IMR-90 (cell line): ENCODE results near the gene SDC3. TPM values are rescaled to one million over a fixed set of nuclear protein-coding genes. Genes with fewer than 3 reads are reported as not detected.

Experiments
- ATAC-seq: fragments of 200-7000 bp; cut with Tn5 transposase; 2 replicates; pipeline ENCODE4 v1.9.1; 2020; ENCODE audit warnings: low read depth, mild to moderate bottlenecking, moderate library complexity
- BruUV-seq: library from RNA; stranded (reverse); fragments of 400-500 nt; replicated peaks from 2 replicates; lab custom pipeline; 2021; lab: Mats Ljungman, UMichigan
- CTCF ChIA-PET: fragments of 300-600 bp; formaldehyde crosslinking; extraction: SDS; loops from one replicate; lab custom pipeline; 2021; ENCODE audit warnings: antibody characterized with exemption; lab: Yijun Ruan, JAX
- POLR2A ChIA-PET: fragments of 300-600 bp; sonication (Branson Sonifier 250); formaldehyde crosslinking; loops from one replicate; lab custom pipeline; 2022; ENCODE audit warnings: antibody characterized with exemption; ENCODE audit not compliant: unreplicated experiment; lab: Charles Lee
- DNase-seq: peaks from one replicate; pipeline ENCODE4 v3.0.0; 2013
- H2AFZ ChIP-seq: replicated peaks from 2 replicates; pipeline ENCODE3; 2013; ENCODE audit warnings: low read length, mild to moderate bottlenecking; ENCODE audit not compliant: poor library complexity
- H2AK5ac ChIP-seq: 2 replicates; pipeline ENCODE4 v1.6.1; 2013; ENCODE audit warnings: low read depth, low read length, inconsistent platforms
- H2AK9ac ChIP-seq: replicated peaks from 2 replicates; pipeline ENCODE3; 2013; ENCODE audit warnings: mild to moderate bottlenecking, low read depth, low read length, moderate library complexity; ENCODE audit not compliant: poor library complexity
- H2BK120ac ChIP-seq: 2 replicates; pipeline ENCODE4 v1.6.1; 2013; ENCODE audit warnings: low read depth, low read length, inconsistent platforms
- H2BK15ac ChIP-seq: 3 replicates; pipeline ENCODE4 v1.6.1; 2013; ENCODE audit warnings: low read depth, low read length, inconsistent platforms
- H2BK20ac ChIP-seq: 2 replicates; pipeline ENCODE4 v1.6.1; 2013; ENCODE audit warnings: low read depth, mild to moderate bottlenecking, inconsistent platforms, low read length, moderate library complexity
- H2BK5ac ChIP-seq: 2 replicates; pipeline ENCODE4 v1.6.1; 2013; ENCODE audit warnings: mild to moderate bottlenecking, low read depth, low read length, inconsistent platforms; ENCODE audit not compliant: poor library complexity, severe bottlenecking
- H3K14ac ChIP-seq: replicated peaks from 2 replicates; pipeline ENCODE4 v1.6.1; 2013; ENCODE audit warnings: low read depth, low read length, inconsistent platforms
- H3K18ac ChIP-seq: 2 replicates; pipeline ENCODE4 v1.6.1; 2013; ENCODE audit warnings: low read depth, low read length, control low read depth
- H3K23ac ChIP-seq: 2 replicates; pipeline ENCODE4 v1.6.1; 2013; ENCODE audit warnings: low read depth, low read length, inconsistent platforms
- H3K27ac ChIP-seq: 2 replicates; pipeline ENCODE4 v1.5.1; 2013; ENCODE audit warnings: mild to moderate bottlenecking, control low read depth, low read length; ENCODE audit not compliant: insufficient read depth
- H3K27me3 ChIP-seq: 2 replicates; pipeline ENCODE4 v1.6.1; 2013; ENCODE audit warnings: low read length; ENCODE audit not compliant: control insufficient read depth, insufficient read depth
- H3K36me3 ChIP-seq: 2 replicates; pipeline ENCODE4 v1.6.1; 2013; ENCODE audit warnings: low read length, mixed read lengths; ENCODE audit not compliant: control insufficient read depth, insufficient read depth
- H3K4ac ChIP-seq: 2 replicates; pipeline ENCODE4 v1.6.1; 2013; ENCODE audit warnings: low read depth, low read length, inconsistent platforms
- H3K4me1 ChIP-seq: 2 replicates; pipeline ENCODE4 v1.6.1; 2013; ENCODE audit warnings: low read length, mixed read lengths; ENCODE audit not compliant: control insufficient read depth, insufficient read depth
- H3K4me2 ChIP-seq: 2 replicates; pipeline ENCODE4 v1.6.1; 2013; ENCODE audit warnings: low read depth, mild to moderate bottlenecking, control low read depth, low read length, moderate library complexity
- H3K4me3 ChIP-seq: 2 replicates; pipeline ENCODE4 v1.5.1; 2013; ENCODE audit warnings: low read depth, mild to moderate bottlenecking, control low read depth, low read length, moderate library complexity; ENCODE audit not compliant: insufficient read depth
- H3K56ac ChIP-seq: 2 replicates; pipeline ENCODE4 v1.6.1; 2013; ENCODE audit warnings: low read length, inconsistent platforms; ENCODE audit not compliant: insufficient read depth; ENCODE audit errors: extremely low read depth
- H3K79me1 ChIP-seq, 2 experiments: 2 replicates each; pipeline ENCODE4 v1.6.1; 2013; ENCODE audit warnings: low read length in 2 of 2, inconsistent platforms in 1 of 2, low read depth in 1 of 2
- H3K9ac ChIP-seq: 2 replicates; pipeline ENCODE4 v1.6.1; 2013; ENCODE audit warnings: low read depth, low read length, control low read depth
- H3K9me1 ChIP-seq: 2 replicates; pipeline ENCODE4 v1.6.1; 2013; ENCODE audit warnings: low read length, inconsistent platforms; ENCODE audit not compliant: insufficient read depth
- H3K9me3 ChIP-seq: 2 replicates; pipeline ENCODE4 v1.6.1; 2013; ENCODE audit warnings: low read length; ENCODE audit not compliant: control insufficient read depth, insufficient read depth
- H4K20me1 ChIP-seq: 2 replicates; pipeline ENCODE4 v1.6.1; 2013; ENCODE audit warnings: low read length, inconsistent platforms; ENCODE audit not compliant: insufficient read depth
- H4K5ac ChIP-seq: 2 replicates; pipeline ENCODE4 v1.6.1; 2013; ENCODE audit warnings: mild to moderate bottlenecking, low read depth, low read length, control low read depth
- H4K8ac ChIP-seq, 2 experiments: 2 replicates each; pipeline ENCODE4 v1.6.1; 2013; ENCODE audit warnings: low read depth in 2 of 2, low read length in 2 of 2, control low read depth in 1 of 2, inconsistent platforms in 1 of 2
- H4K91ac ChIP-seq: 2 replicates; pipeline ENCODE4 v1.6.1; 2013; ENCODE audit warnings: low read depth, low read length, inconsistent platforms; ENCODE audit not compliant: insufficient read depth
- CEBPB ChIP-seq: IDR thresholded peaks from 2 replicates; pipeline ENCODE4 v1.6.1; 2012; ENCODE audit warnings: low read depth, low read length, improper control_type of control experiment
- ELK1 ChIP-seq: fragments of 150-350 bp; IDR thresholded peaks from 2 replicates; pipeline ENCODE4 v1.6.1; 2016; ENCODE audit warnings: low read depth, mild to moderate bottlenecking, low read length, moderate library complexity, borderline replicate concordance
- WGBS, 2 experiments: methylation state at CpG; one replicate each; pipeline versions ENCODE4 v1.1.5 to v1.1.7; 2013; ENCODE audit warnings: missing lambda C conversion rate in 2 of 2; ENCODE audit not compliant: insufficient read length in 1 of 2; ENCODE audit errors: extremely low coverage in 2 of 2; 5-methylcytosine and 5-hydroxymethylcytosine counted together
- dilution Hi-C: fragments of 300-500 bp; cut with HindIII; formaldehyde crosslinking; loops from one replicate; pipeline ENCODE4 v1.14.3; 2018; ENCODE audit warnings: low sequenced_read_pairs; ENCODE audit not compliant: unreplicated experiment
- in situ Hi-C: fragments of 300-500 bp; cut with MboI; formaldehyde crosslinking; loops from 3 replicates; pipeline ENCODE4 v1.14.3; 2019; ENCODE audit warnings: low sequenced_read_pairs, inconsistent platforms, mixed read lengths
- intact Hi-C: fragments of 100-400 bp; cut with micrococcal nuclease; formaldehyde crosslinking; loops from 2 replicates; pipeline ENCODE4 v1.10.0; 2022
- polyA plus RNA-seq, 3 experiments: library from polyadenylated mRNA; depleted of rRNA; stranded (reverse); fragments of >200 nt; gene quantifications; 2 replicates each; pipeline ENCODE4 v1.2.3, GENCODE V29; 2012; ENCODE audit warnings: low replicate concordance in 1 of 3
- total RNA-seq: library from RNA; depleted of rRNA; stranded (reverse); fragments of >200 nt; gene quantifications from 2 replicates; pipeline ENCODE4 v1.2.3, GENCODE V29; 2012

The SDC3 gene
- total and polyA plus RNA-seq, 2 of the 4 experiments (the other 2 are of a cell fraction): 13.1 to 71.5 TPM

DNA sequence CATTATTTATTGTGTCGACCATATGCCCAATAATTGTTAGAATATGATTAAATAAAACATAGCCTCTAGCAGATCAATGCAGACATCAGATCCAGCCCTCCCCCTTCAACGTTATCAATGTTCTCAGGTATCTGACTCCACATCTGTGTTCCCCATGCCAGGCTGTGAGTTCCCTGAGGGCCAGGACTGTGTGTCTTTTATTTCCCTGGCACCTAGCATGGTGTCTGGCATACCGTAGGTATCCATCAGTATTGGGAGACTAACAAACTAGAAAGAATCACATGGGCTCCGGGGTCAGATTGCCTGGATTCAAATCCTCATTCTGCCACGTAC, 48.3 kb downstream of the SDC3 start:
- Histone ChIP-seq H3K79me1 (no peaks in the 10 kb centered on the region), H3K23ac (no peak overlapping the region), H3K4me3 (no peak overlapping the region), H3K9me3 (no peaks in the 10 kb centered on the region), H2AK5ac (no peak overlapping the region), H3K4ac (no peak overlapping the region), H4K8ac (no peak overlapping the region), H2AFZ (no peak overlapping the region), H3K18ac (no peak overlapping the region), H3K9ac (no peak overlapping the region), H2BK20ac (no peak overlapping the region; the same call in 1 of the 2 replicates), H3K14ac (no peak overlapping the region), H2BK15ac (no peak overlapping the region), H3K36me3 (no peaks in the 10 kb centered on the region), H3K56ac (no peak overlapping the region), H2AK9ac (no peak overlapping the region), H4K91ac (no peak overlapping the region), H3K4me1 (peaks cover 12% of the 10 kb centered on the region), H3K27me3 (no peaks in the 10 kb centered on the region), H4K5ac (no peak overlapping the region), H2BK5ac (no peak overlapping the region), H3K27ac (no peak overlapping the region), H2BK120ac (no peak overlapping the region), H3K4me2 (no peak overlapping the region), H3K9me1 (peaks cover 14% of the 10 kb centered on the region; the same call in 1 of the 2 replicates), H4K20me1 (peaks cover 4% of the 10 kb centered on the region; the same call in 1 of the 2 replicates)
- dilution Hi-C loops: no loop called here
- CTCF ChIA-PET: no interaction called here
- in situ Hi-C loops: no loop called here
- ATAC-seq (no peak), DNase-seq (no peak)
- TF ChIP-seq CEBPB: no peak
- TF ChIP-seq ELK1: no peak
- intact Hi-C loops: no loop called here
- POLR2A ChIA-PET: no interaction called here
- no TSS peak for BruUV-seq
- WGBS, 2 experiments: 86% methylated on average over 1 of the region's 5 CpGs; no CpG with 5 or more reads in 1 of the 2 experiments
